Upper lobe of left lung (tissue), 6 donors: ENCODE data around the gene NEURL1B. TPM values are rescaled to one million over a fixed set of nuclear protein-coding genes. Genes with fewer than 3 reads are reported as not detected.

Experiments
- ATAC-seq, 2 donors: fragments of 200-7000 bp; cut with Tn5 transposase; one replicate each; pipeline ENCODE4 v1.9.1; 2022; ENCODE audit warnings: mild to moderate bottlenecking in 2 of 2, moderate library complexity in 2 of 2; ENCODE audit not compliant: low FRiP score in 2 of 2
- DNase-seq, 2 donors: peaks; one replicate each; pipeline ENCODE4 v3.0.0-alpha.2; 2019 to 2020
- H3K27ac ChIP-seq, 4 donors: fragments of 200-600 bp; sonication (generic); one replicate each; pipeline ENCODE4 v1.5.1; 2016 to 2019
- H3K27me3 ChIP-seq, 4 donors: fragments of 200-600 bp; sonication (generic); one replicate each; pipeline ENCODE4 v1.5.1; 2017 to 2019
- H3K36me3 ChIP-seq, 4 donors: fragments of 200-600 bp; sonication (generic); one replicate each; pipeline ENCODE4 v1.5.1; 2016 to 2019
- H3K4me1 ChIP-seq, 4 donors: fragments of 200-600 bp; sonication (generic); one replicate each; pipeline ENCODE4 v1.5.1; 2018 to 2019
- H3K4me3 ChIP-seq, 4 donors: fragments of 200-600 bp; sonication (generic); one replicate each; pipeline ENCODE4 v1.5.1; 2017 to 2019; ENCODE audit warnings: mild to moderate bottlenecking in 2 of 4, moderate library complexity in 1 of 4
- H3K9me3 ChIP-seq, 4 donors: fragments of 200-600 bp; sonication (generic); one replicate each; pipeline ENCODE4 v1.5.1; 2018 to 2019
- CTCF ChIP-seq, 6 experiments: fragments of 450-650 bp in 4 of 6; fragments of 200-600 bp in 2 of 6; sonication (generic) in 2 of 6; IDR thresholded peaks; one replicate each; pipeline ENCODE4 v1.5.1; 2016 to 2019; ENCODE audit warnings: antibody characterized with exemption in 6 of 6
- EP300 ChIP-seq, 4 donors: sonication (generic); formaldehyde crosslinking; IDR thresholded peaks; one replicate each; pipeline ENCODE4 v1.5.1; 2017; ENCODE audit warnings: antibody characterized with exemption in 4 of 4, control low read depth in 2 of 4
- POLR2A ChIP-seq, 4 donors: fragments of 450-650 bp; IDR thresholded peaks; one replicate each; pipeline ENCODE4 v1.5.1; 2016 to 2017; ENCODE audit warnings: antibody characterized with exemption in 4 of 4, mild to moderate bottlenecking in 2 of 4
- POLR2AphosphoS5 ChIP-seq, 2 donors: sonication (generic); formaldehyde crosslinking; IDR thresholded peaks; one replicate each; pipeline ENCODE4 v1.5.1; 2017; ENCODE audit warnings: antibody characterized with exemption in 2 of 2
- WGBS, 2 donors: methylation state at CpG; one replicate each; pipeline ENCODE4 v1.1.5; 2017 to 2018; 5-methylcytosine and 5-hydroxymethylcytosine counted together
- total RNA-seq, 6 donors: library from RNA; depleted of rRNA in 4 of 6; stranded (reverse); fragments of >200 nt in 4 of 6; gene quantifications; one replicate each; pipeline versions ENCODE4 v1.1.0 to v1.2.1, GENCODE V29; 2016 to 2021
- donor health status: DM: no; HTN: no; CAD: no; lungs with moderate emphysema.
- donor health status: DM: no; HTN: yes; CAD: no; lungs with severe emphysema.

Gene NEURL1B
- total RNA-seq, 6 donors from 2014 or later = 6.3 to 29.4 (median 15.1) TPM

- TF ChIP-seq CTCF (IDR thresholded peaks at IDR 0.05) = peak in 1 of 6 experiments; percentile 12
- TF ChIP-seq EP300 (IDR thresholded peaks at IDR 0.05) = no peak
- Histone ChIP-seq H3K27ac (no peak overlapping the region), H3K36me3 (no peaks in the 10 kb centered on the region), H3K9me3 (no peaks in the 10 kb centered on the region), H3K27me3 (peaks cover 0 to 8% (median 0%) of the 10 kb centered on the region in 4 donors), H3K4me1 (peaks cover 12 to 21% (median 16%) of the 10 kb centered on the region in 4 donors), H3K4me3 (no peak overlapping the region)
- no peak for DNase-seq
- 49 to 54% methylated on average over 6 to 10 of the region's 10 CpGs for WGBS, 2 donors
- no peak for ATAC-seq
These were observed 3.9 kb upstream of the NEURL1B start for GRCh38 chr5:172637110-172637580.

- H3K27me3 ChIP-seq = peaks cover 0 to 8% (median 0%) of the 10 kb centered on the region in 4 donors
- no peak for TF ChIP-seq POLR2A (IDR thresholded peaks at IDR 0.05)
- no peak for TF ChIP-seq POLR2AphosphoS5 (IDR thresholded peaks at IDR 0.05)
- no peak for TF ChIP-seq EP300 (IDR thresholded peaks at IDR 0.05)
- no peak for TF ChIP-seq CTCF (IDR thresholded peaks at IDR 0.05)
- no peak overlapping the region for H3K27ac ChIP-seq
- ATAC-seq = no peak
- H3K4me3 ChIP-seq = no peak overlapping the region
- 87 to 93% methylated on average over 2 of the region's 2 CpGs for WGBS, 2 donors
- no peaks in the 10 kb centered on the region for H3K9me3 ChIP-seq
- no peak for DNase-seq
- H3K4me1 ChIP-seq = peaks cover 12 to 27% (median 19%) of the 10 kb centered on the region in 4 donors
- H3K36me3 ChIP-seq = no peaks in the 10 kb centered on the region
These were observed 3.3 kb upstream of the NEURL1B start for GRCh38 chr5:172637740-172638139.

GRCh38 chr5:172638209-172638768 lies 2.8 kb upstream of the NEURL1B start:
- no peaks in the 10 kb centered on the region for H3K36me3 ChIP-seq
- H3K4me3 ChIP-seq = no peak overlapping the region
- no peak for ATAC-seq
- TF ChIP-seq CTCF (IDR thresholded peaks at IDR 0.05) (no peak), POLR2A (IDR thresholded peaks at IDR 0.05) (no peak), POLR2AphosphoS5 (IDR thresholded peaks at IDR 0.05) (no peak), EP300 (IDR thresholded peaks at IDR 0.05) (no peak)
- H3K9me3 ChIP-seq = no peaks in the 10 kb centered on the region
- no peak overlapping the region for H3K27ac ChIP-seq
- 76 to 93% methylated on average over 3 of the region's 3 CpGs for WGBS, 2 donors
- H3K27me3 ChIP-seq = peaks cover 0 to 8% (median 0%) of the 10 kb centered on the region in 4 donors
- peaks cover 12 to 32% (median 20%) of the 10 kb centered on the region in 4 donors for H3K4me1 ChIP-seq
- DNase-seq = no peak

- peaks cover 21 to 44% (median 28%) of the 10 kb centered on the region in 4 donors for H3K4me1 ChIP-seq
These were observed 924 bp upstream of the NEURL1B start for GRCh38 chr5:172640139-172640538.

More at GRCh38 chr5:172640139-172640538, 924 bp upstream of the NEURL1B start:
- Histone ChIP-seq H3K27me3 (peaks cover 0 to 8% (median 0%) of the 10 kb centered on the region in 4 donors), H3K4me3 (no peak overlapping the region), H3K9me3 (no peaks in the 10 kb centered on the region), H3K36me3 (no peaks in the 10 kb centered on the region), H3K27ac (peak overlapping the region in 2 of 4 donors; percentile 87 to 88)
- ATAC-seq (no peak), DNase-seq (no peak)
- TF ChIP-seq EP300 (IDR thresholded peaks at IDR 0.05) (no peak), POLR2A (IDR thresholded peaks at IDR 0.05) (no peak), POLR2AphosphoS5 (IDR thresholded peaks at IDR 0.05) (no peak), CTCF (IDR thresholded peaks at IDR 0.05) (no peak)
- WGBS, 2 donors = 91 to 95% methylated on average over 5 of the region's 5 CpGs
